Testis (tissue), 3 donors: Measurements from ENCODE around the gene MAP7. TPM values are rescaled to one million over a fixed set of nuclear protein-coding genes. Genes with fewer than 3 reads are reported as not detected.

Experiments
- DNase-seq: peaks from one replicate; pipeline ENCODE4 v3.0.0-alpha.2; 2019
- H3K27ac ChIP-seq, 2 donors: fragments of 200-600 bp; sonication (generic); one replicate each; pipeline ENCODE4 v1.5.1; 2019
- H3K27me3 ChIP-seq: fragments of 200-600 bp; sonication (generic); one replicate; pipeline ENCODE4 v1.5.1; 2019
- H3K36me3 ChIP-seq: fragments of 200-600 bp; sonication (generic); one replicate; pipeline ENCODE4 v1.5.1; 2017; ENCODE audit warnings: low read depth; ENCODE audit errors: missing control alignments
- H3K4me1 ChIP-seq: fragments of 200-600 bp; sonication (generic); one replicate; pipeline ENCODE4 v1.5.1; 2019
- H3K4me3 ChIP-seq, 2 donors: fragments of 200-600 bp; sonication (generic); one replicate each; pipeline ENCODE4 v1.5.1; 2017 to 2019
- H3K9me3 ChIP-seq: fragments of 200-600 bp; sonication (generic); one replicate; pipeline ENCODE4 v1.5.1; 2017
- CTCF ChIP-seq, 3 experiments: fragments of 450-650 bp in 2 of 3; fragments of 200-600 bp in 1 of 3; sonication (generic) in 1 of 3; IDR thresholded peaks; one replicate each; pipeline ENCODE4 v1.5.1; 2016 to 2019; ENCODE audit warnings: antibody characterized with exemption in 3 of 3, mild to moderate bottlenecking in 2 of 3, moderate library complexity in 1 of 3
- POLR2A ChIP-seq: fragments of 450-650 bp; IDR thresholded peaks from one replicate; pipeline ENCODE4 v1.6.1; 2017; ENCODE audit warnings: antibody characterized with exemption, mild to moderate bottlenecking, moderate library complexity
- WGBS, 2 donors: methylation state at CpG; one replicate each; pipeline ENCODE4 v1.1.5; 2018; 5-methylcytosine and 5-hydroxymethylcytosine counted together
- intact Hi-C: fragments of 100-400 bp; cut with DNase I; formaldehyde crosslinking; loops from one replicate; pipeline ENCODE4 v1.15.1; 2023; ENCODE audit warnings: low total_unique reads
- polyA plus RNA-seq: library from polyadenylated mRNA; stranded (reverse); fragments of 350-450 nt; fragmentation: Illumina TruSeq; extraction: RNeasy Lipid Tissue Mini Kit (QIAGEN cat#74804); gene quantifications from one replicate; pipeline ENCODE4 v1.2.3, GENCODE V29; 2014; ENCODE audit warnings: low read depth, low replicate concordance; ENCODE audit not compliant: insufficient read depth
- small RNA-seq, 2 donors: library from RNA; depleted of rRNA; stranded (forward); fragments of <200 nt; gene quantifications; one replicate each; pipeline ENCODE3, GENCODE V24; 2016
- total RNA-seq, 2 donors: library from RNA; depleted of rRNA; stranded (reverse); fragments of >200 nt; gene quantifications; one replicate each; pipeline ENCODE4 v1.2.3, GENCODE V29; 2016

MAP7 gene
- total and polyA plus RNA-seq, 3 donors from 2014 or later: 38.5 to 61.4 (median 48.7) TPM

GRCh38 chr6:136303516-136303915 is 246.7 kb downstream of the MAP7 start:
- intact Hi-C loops: no loop called here
- WGBS, 2 donors: 87 to 93% methylated on average over 3 of the region's 3 CpGs

GRCh38 chr6:136294621-136295020 is 255.6 kb downstream of the MAP7 start:
- no peak for TF ChIP-seq CTCF (IDR thresholded peaks at IDR 0.05)
- no peak for TF ChIP-seq POLR2A
- DNase-seq: no peak
- H3K36me3 ChIP-seq: no peaks in the 10 kb centered on the region
- intact Hi-C loops: no loop called here
- no peaks in the 10 kb centered on the region for H3K27me3 ChIP-seq
- 92 to 98% methylated on average over 3 of the region's 3 CpGs for WGBS, 2 donors
- H3K4me1 ChIP-seq: peaks cover 7% of the 10 kb centered on the region
- H3K9me3 ChIP-seq: no peaks in the 10 kb centered on the region
- H3K4me3 ChIP-seq: no peak overlapping the region
- no peak overlapping the region for H3K27ac ChIP-seq

More at GRCh38 chr6:136303516-136303915, 246.7 kb downstream of the MAP7 start:
- TF ChIP-seq CTCF (IDR thresholded peaks at IDR 0.05): no peak
- no peak for TF ChIP-seq POLR2A
- Histone ChIP-seq H3K36me3 (no peaks in the 10 kb centered on the region), H3K4me1 (no peaks in the 10 kb centered on the region), H3K27ac (no peak overlapping the region), H3K4me3 (no peak overlapping the region), H3K9me3 (no peaks in the 10 kb centered on the region), H3K27me3 (no peaks in the 10 kb centered on the region)
- no peak for DNase-seq

Small RNA genes within 50 kb of the gene (small RNA-seq; reads per million reads assigned to genes)
- gene AL023284.1 (0 reads per million in 2 donors), gene NDUFS5P1 (0 reads per million in 2 donors)

Other genes with a start within 250 kb of the MAP7 start
- 10 to 100 TPM; 46.1 to 55.3 TPM for gene MAP3K5, start 242.1 kb upstream of the MAP7 start, total RNA-seq
- gene MAP3K5, start 242.1 kb upstream of the MAP7 start, polyA plus RNA-seq: 21.3 TPM